ENCODE measurements around the gene AP2A1. TPM values are rescaled to one million over a fixed set of nuclear protein-coding genes. Genes with fewer than 3 reads are reported as not detected.
"Not testable (repeated sequence)": the region's sequence is repeated elsewhere in the genome, so short reads cannot be mapped to it uniquely, and the experiment has no call there.

The AP2A1 gene
- 30.8 TPM for polyA plus RNA-seq (2013)

- peak within 1 kb of the TSS; percentile 76 to 94 (median 89) for H3K4me3 ChIP-seq (ENCODE audit: control insufficient read depth in 1 of 7, extremely low read depth in 1 of 7, insufficient read depth in 4 of 7, low read depth in 2 of 7, low read length in 6 of 7)
- no peaks in the 10 kb centered on the region for H3K27me3 ChIP-seq (replicated peaks in 2 of 5; ENCODE audit: control insufficient read depth in 4 of 5, insufficient read depth in 5 of 5, low read length in 4 of 5)
- no peak for DNase-seq
- POLR2A ChIA-PET: interaction anchor here (1.0 kb wide), 1 partner anchor 83 kb away, joined by 3 read pairs; no protein-coding TSS in a partner anchor
- no peaks in the 10 kb centered on the region for H3K9me3 ChIP-seq (ENCODE audit: control extremely low read depth in 1 of 5, control insufficient read depth in 4 of 5, insufficient read depth in 2 of 5, low read depth in 1 of 5, low read length in 4 of 5)
- H3K27ac ChIP-seq (ENCODE audit: insufficient read depth in 1 of 2, low read depth in 1 of 2, low read length in 2 of 2, poor library complexity in 1 of 2, severe bottlenecking in 2 of 2): peak within 1 kb of the TSS; percentile 77 to 90
- CTCF ChIA-PET: interaction anchor here (0.6 to 1.1 kb wide), 2 partner anchors 16 to 77 kb away, joined by 3 to 6 read pairs; partner anchors contain the start of gene ADM5
- peaks cover 0 to 11% (median 4%) of the 10 kb centered on the region in 4 experiments for H3K36me3 ChIP-seq (ENCODE audit: control insufficient read depth in 4 of 4, insufficient read depth in 4 of 4, low read length in 3 of 4)
- peaks cover 7 to 23% (median 15%) of the 10 kb centered on the region in 4 experiments for H3K4me1 ChIP-seq (ENCODE audit: control extremely low read depth in 1 of 4, control insufficient read depth in 4 of 4, insufficient read depth in 4 of 4, low read length in 3 of 4)
- 0% methylated on average over 28 of the region's 38 CpGs for WGBS (ENCODE audit: insufficient coverage)
Observed at GRCh38 chr19:49766930-49767299, at the start of gene AP2A1. Gene AP2A1 (plus strand): TSS chr19:49767001. CDS start chr19:49767134, 133 bp downstream.

GRCh38 chr19:49718511-49718910 is 48.3 kb upstream of the AP2A1 start:
- ChIA-PET CTCF (interaction anchor here (1.2 to 3.1 kb wide), 5 partner anchors 9 to 27 kb away, joined by 3 to 13 read pairs (median 5); no protein-coding TSS in a partner anchor), POLR2A (no interaction called here)
- Histone ChIP-seq H3K27me3 (replicated peaks in 2 of 5; ENCODE audit: control insufficient read depth in 4 of 5, insufficient read depth in 5 of 5, low read length in 4 of 5) (no peaks in the 10 kb centered on the region), H3K27ac (ENCODE audit: insufficient read depth in 1 of 2, low read depth in 1 of 2, low read length in 2 of 2, poor library complexity in 1 of 2, severe bottlenecking in 2 of 2) (no peak overlapping the region), H3K36me3 (ENCODE audit: control insufficient read depth in 4 of 4, insufficient read depth in 4 of 4, low read length in 3 of 4) (no peaks in the 10 kb centered on the region), H3K9me3 (ENCODE audit: control extremely low read depth in 1 of 5, control insufficient read depth in 4 of 5, insufficient read depth in 2 of 5, low read depth in 1 of 5, low read length in 4 of 5) (no peaks in the 10 kb centered on the region), H3K4me3 (ENCODE audit: control insufficient read depth in 1 of 7, extremely low read depth in 1 of 7, insufficient read depth in 4 of 7, low read depth in 2 of 7, low read length in 6 of 7) (no peak overlapping the region), H3K4me1 (ENCODE audit: control extremely low read depth in 1 of 4, control insufficient read depth in 4 of 4, insufficient read depth in 4 of 4, low read length in 3 of 4) (peaks cover 0 to 4% (median 2%) of the 10 kb centered on the region in 4 experiments)
- peak in 2 of 3 donors; percentile 13 to 26 for DNase-seq
- whole genome bisulfite sequencing (ENCODE audit: insufficient coverage): 94% methylated on average over 8 of the region's 8 CpGs

- Histone ChIP-seq H3K27ac (ENCODE audit: insufficient read depth in 1 of 2, low read depth in 1 of 2, low read length in 2 of 2, poor library complexity in 1 of 2, severe bottlenecking in 2 of 2) (no peak overlapping the region), H3K27me3 (replicated peaks in 2 of 5; ENCODE audit: control insufficient read depth in 4 of 5, insufficient read depth in 5 of 5, low read length in 4 of 5) (no peaks in the 10 kb centered on the region), H3K4me1 (ENCODE audit: control extremely low read depth in 1 of 4, control insufficient read depth in 4 of 4, insufficient read depth in 4 of 4, low read length in 3 of 4) (peaks cover 0 to 4% (median 2%) of the 10 kb centered on the region in 4 experiments), H3K4me3 (ENCODE audit: control insufficient read depth in 1 of 7, extremely low read depth in 1 of 7, insufficient read depth in 4 of 7, low read depth in 2 of 7, low read length in 6 of 7) (no peak overlapping the region), H3K36me3 (ENCODE audit: control insufficient read depth in 4 of 4, insufficient read depth in 4 of 4, low read length in 3 of 4) (no peaks in the 10 kb centered on the region), H3K9me3 (ENCODE audit: control extremely low read depth in 1 of 5, control insufficient read depth in 4 of 5, insufficient read depth in 2 of 5, low read depth in 1 of 5, low read length in 4 of 5) (no peaks in the 10 kb centered on the region)
- WGBS (ENCODE audit: insufficient coverage): 93% methylated on average over 2 of the region's 6 CpGs
- CTCF ChIA-PET: interaction anchor here (1.6 kb wide), 1 partner anchor 16 kb away, joined by 3 read pairs; no protein-coding TSS in a partner anchor
- POLR2A ChIA-PET: interaction anchor here (0.6 kb wide), 1 partner anchor 20 kb away, joined by 4 read pairs; no protein-coding TSS in a partner anchor
- peak in 2 of 3 donors; percentile 16 to 33 for DNase-seq
Observed at GRCh38 chr19:49718991-49719390, 47.8 kb upstream of the AP2A1 start.

- not testable (repeated sequence) for H3K27me3 ChIP-seq (replicated peaks in 2 of 5; ENCODE audit: control insufficient read depth in 4 of 5, insufficient read depth in 5 of 5, low read length in 4 of 5); DNase-seq; H3K27ac ChIP-seq (ENCODE audit: insufficient read depth in 1 of 2, low read depth in 1 of 2, low read length in 2 of 2, poor library complexity in 1 of 2, severe bottlenecking in 2 of 2); H3K4me1 ChIP-seq (ENCODE audit: control extremely low read depth in 1 of 4, control insufficient read depth in 4 of 4, insufficient read depth in 4 of 4, low read length in 3 of 4); H3K36me3 ChIP-seq (ENCODE audit: control insufficient read depth in 4 of 4, insufficient read depth in 4 of 4, low read length in 3 of 4); H3K4me3 ChIP-seq (ENCODE audit: control insufficient read depth in 1 of 7, extremely low read depth in 1 of 7, insufficient read depth in 4 of 7, low read depth in 2 of 7, low read length in 6 of 7); H3K9me3 ChIP-seq (ENCODE audit: control extremely low read depth in 1 of 5, control insufficient read depth in 4 of 5, insufficient read depth in 2 of 5, low read depth in 1 of 5, low read length in 4 of 5)
- 96% methylated on average over 21 of the region's 22 CpGs for WGBS (ENCODE audit: insufficient coverage)
- ChIA-PET POLR2A (interaction anchor here (0.6 kb wide), 1 partner anchor 20 kb away, joined by 4 read pairs; no protein-coding TSS in a partner anchor), CTCF (interaction anchor here (1.6 kb wide), 1 partner anchor 16 kb away, joined by 3 read pairs; no protein-coding TSS in a partner anchor)
Observed at GRCh38 chr19:49719420-49719819, 47.4 kb upstream of the AP2A1 start.

GRCh38 chr19:49727217-49728030 is 39.4 kb upstream of the AP2A1 start:
- CTCF ChIA-PET: interaction anchor here (2.1 kb wide), 1 partner anchor 9 kb away, joined by 5 read pairs; no protein-coding TSS in a partner anchor

GRCh38 chr19:49730166-49730565 is 36.6 kb upstream of the AP2A1 start:
- H3K9me3 ChIP-seq (ENCODE audit: control extremely low read depth in 1 of 5, control insufficient read depth in 4 of 5, insufficient read depth in 2 of 5, low read depth in 1 of 5, low read length in 4 of 5): no peaks in the 10 kb centered on the region
- peaks cover 0 to 11% (median 6%) of the 10 kb centered on the region in 4 experiments for H3K4me1 ChIP-seq (ENCODE audit: control extremely low read depth in 1 of 4, control insufficient read depth in 4 of 4, insufficient read depth in 4 of 4, low read length in 3 of 4)
- H3K27ac ChIP-seq (ENCODE audit: insufficient read depth in 1 of 2, low read depth in 1 of 2, low read length in 2 of 2, poor library complexity in 1 of 2, severe bottlenecking in 2 of 2): no peak overlapping the region
- DNase-seq: peak; percentile 61 to 87 (median 86)
- H3K4me3 ChIP-seq (ENCODE audit: control insufficient read depth in 1 of 7, extremely low read depth in 1 of 7, insufficient read depth in 4 of 7, low read depth in 2 of 7, low read length in 6 of 7): no peak overlapping the region
- H3K27me3 ChIP-seq (replicated peaks in 2 of 5; ENCODE audit: control insufficient read depth in 4 of 5, insufficient read depth in 5 of 5, low read length in 4 of 5): no peaks in the 10 kb centered on the region
- ChIA-PET CTCF (interaction anchor here (0.8 to 2.7 kb wide), 3 partner anchors 13 to 160 kb away, joined by 3 to 13 read pairs (median 3); no protein-coding TSS in a partner anchor), POLR2A (no interaction called here)
- 0% methylated on average over 3 of the region's 5 CpGs for WGBS (ENCODE audit: insufficient coverage)
- H3K36me3 ChIP-seq (ENCODE audit: control insufficient read depth in 4 of 4, insufficient read depth in 4 of 4, low read length in 3 of 4): no peaks in the 10 kb centered on the region

More at GRCh38 chr19:49727217-49728030, 39.4 kb upstream of the AP2A1 start:
- 97% methylated on average over 21 of the region's 23 CpGs for WGBS (ENCODE audit: insufficient coverage)
- Histone ChIP-seq H3K27ac (ENCODE audit: insufficient read depth in 1 of 2, low read depth in 1 of 2, low read length in 2 of 2, poor library complexity in 1 of 2, severe bottlenecking in 2 of 2) (no peak overlapping the region), H3K27me3 (replicated peaks in 2 of 5; ENCODE audit: control insufficient read depth in 4 of 5, insufficient read depth in 5 of 5, low read length in 4 of 5) (no peaks in the 10 kb centered on the region), H3K4me1 (ENCODE audit: control extremely low read depth in 1 of 4, control insufficient read depth in 4 of 4, insufficient read depth in 4 of 4, low read length in 3 of 4) (peaks cover 0 to 11% (median 6%) of the 10 kb centered on the region in 4 experiments), H3K9me3 (ENCODE audit: control extremely low read depth in 1 of 5, control insufficient read depth in 4 of 5, insufficient read depth in 2 of 5, low read depth in 1 of 5, low read length in 4 of 5) (no peaks in the 10 kb centered on the region), H3K36me3 (ENCODE audit: control insufficient read depth in 4 of 4, insufficient read depth in 4 of 4, low read length in 3 of 4) (no peaks in the 10 kb centered on the region), H3K4me3 (ENCODE audit: control insufficient read depth in 1 of 7, extremely low read depth in 1 of 7, insufficient read depth in 4 of 7, low read depth in 2 of 7, low read length in 6 of 7) (no peak overlapping the region)
- DNase-seq: no peak
- POLR2A ChIA-PET: no interaction called here

GRCh38 chr19:49738268-49738667 is 28.5 kb upstream of the AP2A1 start:
- POLR2A ChIA-PET: no interaction called here
- no peaks in the 10 kb centered on the region for H3K9me3 ChIP-seq (ENCODE audit: control extremely low read depth in 1 of 5, control insufficient read depth in 4 of 5, insufficient read depth in 2 of 5, low read depth in 1 of 5, low read length in 4 of 5)
- no peak overlapping the region for H3K4me3 ChIP-seq (ENCODE audit: control insufficient read depth in 1 of 7, extremely low read depth in 1 of 7, insufficient read depth in 4 of 7, low read depth in 2 of 7, low read length in 6 of 7)
- no peak overlapping the region for H3K27ac ChIP-seq (ENCODE audit: insufficient read depth in 1 of 2, low read depth in 1 of 2, low read length in 2 of 2, poor library complexity in 1 of 2, severe bottlenecking in 2 of 2)
- peaks cover 0 to 8% (median 1%) of the 10 kb centered on the region in 4 experiments for H3K4me1 ChIP-seq (ENCODE audit: control extremely low read depth in 1 of 4, control insufficient read depth in 4 of 4, insufficient read depth in 4 of 4, low read length in 3 of 4)
- no peaks in the 10 kb centered on the region for H3K36me3 ChIP-seq (ENCODE audit: control insufficient read depth in 4 of 4, insufficient read depth in 4 of 4, low read length in 3 of 4)
- CTCF ChIA-PET: no interaction called here
- no peaks in the 10 kb centered on the region for H3K27me3 ChIP-seq (replicated peaks in 2 of 5; ENCODE audit: control insufficient read depth in 4 of 5, insufficient read depth in 5 of 5, low read length in 4 of 5)
- DNase-seq: no peak
- 100% methylated on average over 2 of the region's 4 CpGs for WGBS (ENCODE audit: insufficient coverage)
